Omental fat pad (tissue), 4 donors: Measurements from ENCODE around the gene TTC23L. TPM values are rescaled to one million over a fixed set of nuclear protein-coding genes. Genes with fewer than 3 reads are reported as not detected.

Experiments
- ATAC-seq: fragments of 150-250 bp; one replicate; pipeline ENCODE4 v1.9.1; 2016; ENCODE audit warnings: mild to moderate bottlenecking, moderate library complexity; ENCODE audit not compliant: low FRiP score
- DNase-seq: peaks from one replicate; pipeline ENCODE4 v3.0.0-alpha.2; 2019; ENCODE audit warnings: low spot score
- CTCF ChIP-seq, 3 donors: fragments of 450-650 bp; IDR thresholded peaks; one replicate each; pipeline ENCODE4 v1.5.1; 2016 to 2017; ENCODE audit warnings: antibody characterized with exemption in 3 of 3, mild to moderate bottlenecking in 3 of 3, moderate library complexity in 2 of 3
- total RNA-seq, 4 donors: library from RNA; depleted of rRNA; stranded (reverse); fragments of >200 nt; gene quantifications; one replicate each; pipeline ENCODE4 v1.1.0, GENCODE V29; 2016

The TTC23L gene
- total RNA-seq, 4 donors from 2014 or later, result not detected

GRCh38 chr5:34833976-34834793 lies 4.8 kb upstream of the TTC23L start:
- ATAC-seq, result no peak
- TF ChIP-seq CTCF (IDR thresholded peaks at IDR 0.05), result no peak
- no peak for DNase-seq

- no peak for DNase-seq
- TF ChIP-seq CTCF (IDR thresholded peaks at IDR 0.05), result no peak
- no peak for ATAC-seq
These were observed 4.2 kb upstream of the TTC23L start for GRCh38 chr5:34834794-34835089.

- ATAC-seq (no peak), DNase-seq (no peak)
- TF ChIP-seq CTCF (IDR thresholded peaks at IDR 0.05), result no peak
These were observed 3.3 kb upstream of the TTC23L start for GRCh38 chr5:34835664-34836063.

- DNase-seq (no peak), ATAC-seq (no peak)
- no peak for TF ChIP-seq CTCF (IDR thresholded peaks at IDR 0.05)
These were observed 2.9 kb downstream of the TTC23L start for GRCh38 chr5:34841816-34842215.

GRCh38 chr5:34842554-34842953 lies 3.6 kb downstream of the TTC23L start:
- no peak for DNase-seq
- no peak for ATAC-seq
- no peak for TF ChIP-seq CTCF (IDR thresholded peaks at IDR 0.05)

GRCh38 chr5:34843497-34843896 lies 4.5 kb downstream of the TTC23L start:
- ATAC-seq, result no peak
- DNase-seq, result no peak
- TF ChIP-seq CTCF (IDR thresholded peaks at IDR 0.05), result no peak

- DNase-seq, result no peak
- no peak for TF ChIP-seq CTCF (IDR thresholded peaks at IDR 0.05)
- no peak for ATAC-seq
These were observed 5.1 kb downstream of the TTC23L start for GRCh38 chr5:34844106-34844505.
